Right renal pelvis (tissue), 4 donors: Measurements from ENCODE around the gene ASTN2. TPM values are rescaled to one million over a fixed set of nuclear protein-coding genes. Genes with fewer than 3 reads are reported as not detected.

ENCODE experiments used
- DNase-seq, 4 donors: peaks; one replicate each; pipeline ENCODE4 v3.0.0-alpha.2; 2013; ENCODE audit warnings: low read depth in 4 of 4, low spot score in 3 of 4, missing footprints in 1 of 4
- polyA plus RNA-seq, 4 donors: library from polyadenylated mRNA; unstranded; fragments of 120-200 nt; gene quantifications; one replicate each; pipeline ENCODE4 v1.2.1, GENCODE V29; 2013; ENCODE audit not compliant: insufficient read length in 4 of 4

The ASTN2 gene
- polyA plus RNA-seq, 4 donors: 15.1 to 17.7 (median 16.1) TPM

DNA sequence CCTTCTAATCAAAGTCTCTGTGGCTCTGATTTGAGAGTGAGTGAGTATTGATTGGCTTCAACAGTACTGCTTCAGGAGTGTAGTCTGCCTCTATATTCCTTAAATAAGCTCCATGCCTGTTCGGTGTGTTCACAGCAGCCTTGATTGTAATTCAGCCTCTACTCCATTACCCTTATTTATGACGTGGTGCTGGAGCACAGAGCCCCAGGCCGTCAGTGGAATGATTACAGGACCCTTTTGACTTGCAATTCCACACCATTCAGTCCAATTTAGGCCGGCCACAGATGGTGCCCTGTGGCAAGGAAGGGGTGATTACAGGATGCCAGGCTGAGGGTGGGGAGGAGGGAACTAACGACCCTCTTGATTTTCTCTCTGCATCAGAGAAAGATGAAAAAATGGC is 110.3 kb downstream of the ASTN2 start:
- no peak for DNase-seq

DNA sequence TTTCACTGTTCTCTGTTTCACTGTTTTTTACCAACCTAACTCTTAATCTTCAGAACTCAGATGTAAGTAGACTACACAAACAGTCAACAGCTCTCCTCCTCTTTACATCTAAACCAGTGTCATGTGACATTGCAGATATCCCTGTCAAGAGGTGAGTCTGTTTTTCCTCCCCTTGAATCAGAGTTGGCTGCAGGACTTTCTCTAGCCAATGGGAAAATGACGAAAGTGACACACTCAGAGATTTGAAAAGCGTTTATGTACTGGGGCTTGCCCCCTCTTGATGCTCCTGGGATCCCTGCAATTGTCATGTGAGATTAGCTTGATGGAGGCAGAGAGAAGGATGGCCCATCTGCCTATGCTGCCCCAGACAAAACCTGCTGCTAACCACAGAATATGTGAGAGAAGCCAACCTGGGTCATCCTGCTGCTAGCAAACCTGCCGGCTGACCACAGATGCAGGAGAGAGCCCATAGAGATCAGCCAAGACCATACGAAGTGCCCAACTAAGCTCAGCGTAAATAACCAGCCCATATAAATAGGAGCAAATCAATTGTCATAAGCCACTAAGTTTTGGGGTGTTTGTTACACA is 111.1 kb downstream of the ASTN2 start:
- no peak for DNase-seq

DNA sequence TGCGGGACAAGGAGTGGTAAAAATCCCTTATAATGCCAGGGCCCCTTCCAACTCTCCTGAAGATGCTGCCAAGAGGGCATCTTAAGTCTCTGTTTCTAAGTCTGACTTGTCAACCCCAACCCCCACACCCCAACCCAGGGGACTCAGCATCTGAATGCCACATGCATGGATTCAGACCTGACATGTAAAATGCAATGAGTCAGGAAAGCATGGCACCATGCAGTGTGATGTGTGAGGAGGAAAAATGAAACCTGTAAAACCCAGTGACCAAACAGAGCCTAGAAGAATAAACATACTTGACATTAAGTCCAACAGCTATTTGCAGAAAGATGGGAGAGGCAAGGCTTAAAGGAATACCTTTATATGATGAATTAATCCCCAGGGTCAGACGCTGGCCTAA is 112.4 kb downstream of the ASTN2 start:
- no peak for DNase-seq

DNA sequence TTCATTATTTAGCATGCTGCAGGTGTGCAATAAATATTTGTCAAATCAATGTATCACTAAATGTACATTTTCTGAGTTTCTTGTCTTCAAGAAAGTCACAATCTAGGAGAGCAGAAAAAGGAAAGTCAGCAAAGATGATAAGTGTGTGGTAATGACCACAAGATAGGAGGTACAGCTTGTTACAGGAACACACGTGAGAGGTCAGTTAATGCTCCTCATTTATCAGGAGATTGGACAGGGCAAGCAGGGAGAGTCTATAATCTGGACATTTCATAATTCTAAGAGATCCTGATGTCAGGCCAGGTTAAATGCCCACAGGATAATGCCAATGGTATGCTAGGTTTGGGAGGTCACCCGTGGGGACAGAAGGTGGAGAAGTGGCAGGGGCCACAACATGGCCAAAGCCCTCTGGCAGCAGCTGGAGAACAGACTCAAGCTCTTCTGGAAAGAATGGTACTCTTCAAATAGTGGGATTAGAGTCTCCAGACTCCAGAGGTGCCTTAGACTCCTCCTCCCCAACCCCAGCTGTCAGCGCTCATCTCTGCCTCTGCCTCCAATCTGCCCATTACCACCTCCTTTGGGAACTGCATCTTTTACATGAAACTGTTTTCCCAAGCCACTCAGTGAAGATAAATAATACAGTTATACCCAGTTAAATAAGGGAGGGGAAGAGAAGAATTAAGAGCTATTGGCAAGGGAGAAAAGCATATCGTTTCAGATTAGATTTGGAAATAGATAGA is 114.3 kb downstream of the ASTN2 start:
- DNase-seq: no peak

DNA sequence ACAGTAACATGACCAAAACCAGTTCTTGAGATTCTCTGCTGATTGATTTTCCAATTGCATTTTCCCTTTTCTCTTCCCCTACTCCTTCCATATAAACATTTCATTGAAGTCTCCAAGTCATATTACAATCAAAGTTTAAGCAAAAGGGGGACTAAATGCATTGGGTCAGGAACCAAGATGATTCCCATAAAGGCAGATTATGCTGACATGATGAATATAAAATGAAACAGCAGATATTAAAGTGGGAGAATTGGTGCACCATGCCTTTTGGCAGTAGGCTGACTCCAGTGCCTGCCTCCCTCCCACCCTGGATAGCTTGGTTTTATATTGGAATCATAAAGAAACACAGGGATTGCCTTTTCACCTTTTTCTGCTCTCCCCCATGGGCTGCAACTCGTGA is 118.4 kb downstream of the ASTN2 start:
- DNase-seq: no peak

DNA sequence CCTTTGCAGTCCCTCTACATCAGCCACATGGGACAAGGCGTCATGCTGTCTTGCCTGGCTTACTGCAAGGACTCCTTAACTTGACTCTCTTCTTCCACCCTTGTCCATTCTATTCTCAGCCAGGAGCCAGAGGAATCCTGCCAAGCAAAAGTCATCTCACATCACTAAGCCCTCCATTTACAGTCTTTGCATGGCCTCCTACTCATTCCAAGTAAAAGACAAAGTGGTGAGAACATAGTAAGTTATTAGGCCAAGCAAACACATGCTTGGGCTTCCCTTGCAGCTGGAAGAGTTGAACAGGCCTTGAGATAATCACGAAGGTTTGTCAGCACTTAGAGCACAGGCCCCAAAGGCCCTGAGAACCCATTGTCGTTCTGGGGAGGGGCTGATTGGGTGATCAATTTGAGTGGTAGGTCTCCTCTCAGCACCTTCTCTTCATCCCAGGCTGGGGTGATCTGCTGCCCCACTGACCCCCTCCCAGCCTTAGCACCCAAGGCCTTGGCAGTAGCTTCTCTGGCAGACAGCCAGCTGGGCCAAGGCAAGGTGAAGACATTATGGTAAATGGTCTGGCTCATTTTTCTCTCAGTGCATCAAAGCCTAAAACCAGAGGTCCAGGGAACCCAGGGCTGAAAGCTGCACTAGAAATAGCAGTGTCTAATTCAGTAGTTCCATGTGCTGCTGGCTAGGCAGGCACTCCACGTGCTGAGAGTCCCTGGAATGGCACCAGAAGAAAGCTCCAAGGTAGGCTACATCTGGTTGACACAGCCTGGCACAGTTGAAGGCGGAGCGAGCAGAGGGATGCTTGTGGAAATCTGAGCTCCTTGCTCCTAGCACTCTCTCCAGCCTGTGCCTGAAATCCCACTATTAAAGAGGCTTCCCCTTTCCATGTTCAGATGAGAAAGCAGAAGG is 121.4 kb downstream of the ASTN2 start:
- DNase-seq: no peak

DNA sequence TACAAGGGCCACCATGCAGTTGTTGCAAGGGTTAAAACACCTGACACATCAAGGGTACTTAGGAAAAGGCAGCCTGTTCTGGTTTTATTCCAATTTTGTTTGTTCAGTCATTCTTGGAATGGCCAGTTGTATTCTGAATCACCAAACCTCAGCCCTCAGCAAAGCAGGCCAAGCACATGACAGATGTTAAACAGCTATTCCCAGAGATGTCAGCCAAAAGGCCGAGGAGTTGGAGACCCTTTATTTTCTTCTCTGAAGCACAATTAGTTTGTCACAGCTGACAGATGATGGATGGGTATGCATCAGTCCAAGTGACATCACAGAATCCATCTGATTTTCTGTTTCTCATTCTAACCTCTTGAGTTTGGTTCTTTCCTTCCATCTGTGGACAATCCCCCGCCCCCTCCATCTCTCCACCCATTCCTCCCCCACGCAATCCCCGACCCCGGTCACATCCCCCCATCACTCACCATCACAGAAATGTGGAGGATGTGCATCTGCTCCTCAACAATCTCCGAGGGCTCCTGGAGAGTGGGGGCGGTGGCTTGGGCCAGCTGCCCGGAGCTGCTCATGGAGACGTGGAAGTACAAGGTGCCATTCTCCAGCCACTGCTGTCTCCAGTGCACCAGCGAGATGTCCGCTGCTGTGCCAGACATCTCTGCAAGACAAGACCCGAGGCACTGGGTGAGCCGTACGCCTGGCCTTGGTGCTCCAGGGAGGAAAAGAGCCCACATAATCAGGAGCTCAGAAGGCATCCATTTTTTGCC is 123.8 kb downstream of the ASTN2 start:
- no peak for DNase-seq

DNA sequence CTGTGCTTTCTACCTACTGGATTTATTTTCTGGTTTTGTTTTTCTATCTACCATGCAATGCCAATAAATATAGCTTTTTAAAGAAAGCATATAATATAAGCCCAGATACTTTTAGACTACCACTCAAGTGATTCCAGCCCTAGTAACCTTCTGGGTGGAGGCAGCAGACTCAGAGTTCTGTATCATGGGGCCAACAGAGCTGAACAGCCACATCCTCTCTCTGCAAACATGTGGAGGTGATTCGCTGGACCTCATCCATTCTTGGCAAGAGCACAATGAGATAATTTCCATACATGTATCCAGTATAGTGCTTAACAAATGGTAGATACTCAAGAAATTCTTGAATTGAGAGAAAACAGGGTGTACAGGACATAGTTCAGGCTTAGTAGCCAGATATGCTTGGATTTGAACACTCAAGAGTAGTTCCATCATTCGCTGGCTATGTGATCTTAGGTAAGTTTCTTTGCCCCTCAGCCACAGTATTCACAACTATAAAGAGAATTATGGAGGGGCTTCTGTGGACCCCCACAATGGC is 124.5 kb downstream of the ASTN2 start:
- DNase-seq: no peak

DNA sequence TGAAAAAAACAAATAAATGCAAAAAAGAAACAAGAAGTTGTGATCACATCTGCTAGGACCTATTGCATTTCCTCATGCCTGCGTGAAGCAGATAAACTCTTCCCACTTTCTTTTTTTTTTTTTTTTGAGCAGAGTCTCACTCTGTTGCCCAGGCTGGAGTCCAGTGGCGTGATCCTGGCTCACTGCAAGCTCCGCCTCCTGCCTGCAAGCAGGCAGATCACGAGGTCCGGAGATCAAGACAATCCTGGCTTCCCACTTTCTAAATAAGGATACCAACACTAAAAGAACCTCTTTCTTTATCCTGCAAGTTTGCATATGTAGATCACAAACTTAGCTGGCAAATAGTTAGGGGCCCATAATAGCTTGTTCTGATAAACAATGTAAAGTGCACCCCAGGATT is 128.6 kb downstream of the ASTN2 start:
- DNase-seq: no peak

DNA sequence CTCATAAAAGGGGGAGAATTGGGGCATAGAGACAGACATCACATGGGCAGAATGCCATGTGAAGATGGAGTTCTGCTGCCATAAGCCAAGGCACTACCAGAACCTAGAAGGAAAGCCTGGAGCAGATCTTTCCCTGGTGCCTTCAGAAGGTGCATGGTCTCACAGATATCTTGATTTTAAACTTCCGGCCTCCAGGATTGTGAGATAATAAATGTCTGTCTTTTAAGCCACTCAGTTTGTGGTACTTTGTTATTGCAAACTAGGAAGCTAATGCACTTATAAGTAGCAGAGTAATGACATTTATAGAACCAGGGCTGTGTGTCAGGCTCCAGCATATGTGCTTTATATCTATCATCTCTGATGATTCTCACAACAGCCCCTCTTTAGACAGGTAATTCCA is 130.4 kb downstream of the ASTN2 start:
- DNase-seq: no peak

DNA sequence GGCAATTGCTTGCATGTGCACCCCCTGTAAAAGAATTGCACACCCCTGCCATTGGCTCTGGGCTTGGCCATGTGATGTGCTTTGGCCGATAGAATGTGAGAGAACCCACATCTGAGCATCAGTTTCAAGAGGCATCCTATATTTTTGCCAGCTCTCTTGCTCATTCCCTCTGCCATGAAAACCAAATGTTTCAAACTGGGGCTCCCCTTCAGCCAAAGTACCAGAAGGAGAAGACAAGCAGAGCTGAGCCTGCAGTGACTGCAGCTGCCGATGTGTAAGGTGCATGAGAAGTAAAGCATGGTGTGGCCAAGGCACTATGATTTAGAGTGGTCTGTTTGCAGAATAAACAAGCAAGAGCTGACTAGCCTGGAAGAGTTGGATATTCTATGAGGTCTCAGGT is 132.3 kb downstream of the ASTN2 start:
- no peak for DNase-seq

DNA sequence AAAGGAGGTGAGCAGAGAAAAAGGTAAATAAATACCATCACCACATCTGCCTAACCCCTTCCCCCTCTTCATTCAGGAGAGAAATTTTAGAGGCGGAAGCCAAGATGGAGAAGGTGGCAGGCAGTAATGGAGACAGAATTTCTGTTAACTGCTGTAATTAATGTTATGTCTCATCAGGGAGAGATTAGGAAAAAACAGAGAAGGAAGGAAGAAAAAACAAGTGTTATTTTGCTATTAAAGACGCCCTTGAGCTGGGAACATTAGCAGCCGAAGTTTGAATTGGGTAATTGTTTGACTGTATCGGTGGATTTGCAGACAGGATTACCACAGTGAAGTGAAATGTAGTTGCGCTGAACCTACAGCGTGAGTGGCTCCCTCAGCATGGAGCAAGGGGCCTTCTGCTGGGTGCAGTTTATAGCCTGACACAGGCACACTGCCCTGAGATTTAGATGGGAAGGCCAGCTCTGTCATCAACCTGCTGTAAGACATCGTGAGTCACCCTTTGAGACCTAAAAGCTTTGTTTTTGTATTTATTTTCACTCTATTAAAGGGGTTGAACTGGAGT is 136.3 kb downstream of the ASTN2 start:
- DNase-seq: no peak

DNA sequence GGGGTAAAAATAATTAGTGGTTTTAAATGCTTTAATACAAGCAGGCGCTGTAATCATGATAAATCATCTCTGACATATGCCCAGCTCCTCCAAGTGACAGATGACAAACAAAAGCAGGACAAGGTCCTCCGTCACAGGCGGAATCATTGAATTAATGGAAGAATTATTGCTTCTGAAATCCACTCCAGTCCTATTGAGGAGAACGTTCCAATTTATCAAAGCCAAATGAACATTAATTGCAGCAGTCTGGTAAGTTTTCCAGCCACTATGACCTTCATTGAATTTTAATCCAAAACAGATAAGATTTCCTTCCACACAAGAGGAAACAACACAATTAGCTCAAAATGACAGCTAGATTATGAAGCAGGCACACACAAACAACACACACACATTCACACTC is 136.8 kb downstream of the ASTN2 start:
- DNase-seq: no peak

DNA sequence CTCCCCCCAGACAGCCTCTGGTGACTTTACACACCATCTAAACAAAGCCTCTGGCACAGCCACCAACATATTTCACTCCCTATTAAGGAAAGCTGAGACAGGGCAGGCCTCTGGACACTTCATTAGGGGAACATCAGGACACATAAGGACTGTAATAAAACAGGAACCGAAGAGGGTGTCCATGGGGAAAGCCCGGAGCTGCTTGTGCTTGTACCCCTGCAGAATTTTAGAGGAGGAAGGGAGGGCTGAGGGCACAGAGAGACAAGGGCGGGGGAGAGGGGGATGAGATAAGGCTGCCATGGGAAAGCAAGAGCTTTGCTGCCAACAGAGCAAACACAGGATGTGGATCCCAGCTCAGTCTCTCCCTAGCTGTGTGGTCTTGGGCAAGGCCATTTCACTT is 138.4 kb downstream of the ASTN2 start:
- DNase-seq: peak in 1 of 4 donors; percentile 8

DNA sequence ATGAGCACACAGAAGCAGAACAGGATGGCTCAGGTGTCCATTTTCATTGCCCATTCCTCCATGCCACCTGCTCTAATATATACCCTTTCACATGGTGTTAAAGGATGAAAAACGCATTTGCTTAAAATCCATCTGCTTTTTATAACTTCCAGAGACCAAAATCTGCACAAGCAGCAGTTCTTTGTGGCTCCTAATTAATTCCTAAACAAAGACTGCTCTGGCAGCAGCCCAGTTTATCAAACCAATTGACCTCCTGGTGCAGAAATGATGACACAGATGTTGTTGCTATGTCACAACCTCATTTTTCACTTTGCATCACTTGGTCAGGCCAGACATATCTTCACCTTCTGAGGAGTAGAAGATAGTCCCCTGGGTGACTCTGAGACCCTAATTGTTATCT is 141.2 kb downstream of the ASTN2 start:
- no peak for DNase-seq

DNA sequence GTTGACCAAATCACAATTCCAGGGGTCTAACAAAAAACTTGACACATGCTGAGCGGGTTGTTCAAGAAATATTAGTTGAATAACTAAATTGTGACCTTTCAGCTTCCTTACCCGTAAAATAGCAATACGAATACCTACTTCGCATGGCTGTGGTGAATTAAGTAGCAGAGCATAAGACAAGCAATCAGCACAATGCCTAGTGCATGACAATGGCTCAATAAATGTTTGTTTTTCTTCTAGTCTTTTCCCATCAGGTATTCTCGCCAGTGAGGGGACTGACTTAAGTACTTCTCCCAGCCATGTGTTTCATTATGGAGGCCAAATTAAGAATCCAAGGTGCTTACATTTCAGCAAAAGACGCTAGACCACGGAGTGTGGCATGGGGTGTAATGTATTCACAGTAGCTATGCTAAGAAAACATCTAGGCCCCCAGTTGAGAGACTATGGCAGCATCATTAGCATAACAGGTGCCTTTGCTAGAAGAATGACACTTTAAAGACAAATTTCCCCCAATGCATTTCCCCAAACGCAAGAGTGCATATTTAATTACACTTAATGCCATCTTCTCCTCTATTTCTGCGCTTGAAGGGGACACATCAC is 145.9 kb downstream of the ASTN2 start:
- no peak for DNase-seq

DNA sequence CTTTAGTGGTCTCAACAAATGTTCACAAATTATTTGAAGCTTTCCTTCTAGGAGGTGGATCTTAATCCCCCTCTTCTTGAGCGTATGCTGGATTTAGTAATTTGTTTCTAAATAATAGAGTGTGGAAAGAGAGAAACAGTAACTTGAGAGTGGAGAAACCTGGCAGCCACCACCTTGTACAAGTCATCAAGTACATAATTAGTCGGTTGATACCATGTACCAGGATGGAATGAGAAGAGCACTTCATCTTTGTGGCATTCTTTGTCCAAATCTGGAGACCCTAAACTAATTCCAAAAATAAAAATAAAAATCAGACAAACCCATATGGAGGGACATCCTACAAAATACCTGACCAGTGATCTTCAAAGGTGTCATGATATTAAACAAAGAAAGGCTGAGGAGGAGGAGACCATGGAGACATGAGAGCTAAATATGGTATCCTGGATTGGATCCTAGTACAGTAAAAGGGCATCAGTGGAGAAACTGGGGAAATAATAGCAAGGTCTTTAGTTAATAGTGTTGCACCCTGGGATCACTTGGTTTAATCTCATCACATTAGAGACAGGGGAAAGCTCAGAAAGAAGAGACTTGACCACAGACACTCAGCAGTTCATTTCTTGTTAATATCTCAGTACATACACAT is 147.9 kb downstream of the ASTN2 start:
- no peak for DNase-seq

DNA sequence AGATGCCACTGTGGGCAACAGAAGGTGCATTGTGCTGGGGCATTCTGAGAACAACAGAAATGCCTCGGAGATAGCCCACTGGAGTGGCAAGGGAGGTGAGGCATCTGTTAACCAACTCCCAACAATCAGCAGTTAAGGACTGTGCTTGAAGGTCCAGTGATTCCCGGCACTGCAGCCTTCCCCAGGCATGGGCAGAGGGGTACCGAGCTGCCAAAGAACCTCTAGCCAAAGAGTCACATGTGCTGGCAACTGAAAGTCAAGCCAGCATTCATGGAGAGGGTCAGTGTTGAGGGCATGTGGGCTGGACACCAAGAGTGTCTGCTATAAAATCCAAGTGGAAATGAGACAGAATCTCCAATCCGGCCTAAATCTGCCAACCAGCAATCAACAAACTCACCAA is 149.6 kb downstream of the ASTN2 start:
- no peak for DNase-seq

DNA sequence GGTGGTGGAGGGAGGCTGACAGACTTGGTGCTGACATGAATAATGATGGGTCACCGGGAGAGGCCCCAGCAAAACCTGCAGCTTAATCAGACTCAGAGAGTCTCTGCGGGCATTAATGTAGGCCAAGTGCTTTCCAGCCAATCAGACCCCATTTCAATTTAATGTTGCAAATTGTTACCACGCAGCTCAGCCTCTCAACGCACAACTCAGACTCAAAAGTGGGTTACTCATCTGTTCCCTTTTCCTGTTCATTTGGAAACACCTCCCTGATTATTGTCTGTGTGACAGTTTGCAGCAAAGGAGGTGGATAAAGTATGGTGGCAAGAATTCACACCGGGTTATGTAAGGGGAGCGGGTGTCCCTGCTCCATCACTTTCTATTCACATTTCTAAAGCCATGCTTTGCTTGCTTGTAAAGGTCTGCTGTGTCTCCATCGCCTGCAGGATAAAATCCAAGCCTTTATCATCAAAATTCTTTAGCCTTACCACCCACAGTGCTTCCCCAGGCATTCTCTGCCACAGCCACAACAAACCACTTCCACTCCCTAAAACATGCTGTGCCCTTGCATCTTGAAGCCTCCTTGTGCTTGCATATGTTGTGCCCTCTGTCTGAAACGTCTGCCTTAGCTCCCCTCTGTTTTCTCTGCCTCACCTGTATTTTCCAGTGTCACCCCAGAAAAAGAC is 156.5 kb downstream of the ASTN2 start:
- no peak for DNase-seq
